ENCODE data around the gene BCL6. TPM values are rescaled to one million over a fixed set of nuclear protein-coding genes. Genes with fewer than 3 reads are reported as not detected.

The BCL6 gene
- 82.1 TPM for total RNA-seq
- long read RNA-seq, transcript BCL6-202 (10 exons, 3,569 nt): major isoform, 10 of 55 reads
- long read RNA-seq, partial matches to known transcripts: 25 of 55 reads
- long read RNA-seq, other reads (novel, unspliced or antisense): 20 of 55 reads

DNA sequence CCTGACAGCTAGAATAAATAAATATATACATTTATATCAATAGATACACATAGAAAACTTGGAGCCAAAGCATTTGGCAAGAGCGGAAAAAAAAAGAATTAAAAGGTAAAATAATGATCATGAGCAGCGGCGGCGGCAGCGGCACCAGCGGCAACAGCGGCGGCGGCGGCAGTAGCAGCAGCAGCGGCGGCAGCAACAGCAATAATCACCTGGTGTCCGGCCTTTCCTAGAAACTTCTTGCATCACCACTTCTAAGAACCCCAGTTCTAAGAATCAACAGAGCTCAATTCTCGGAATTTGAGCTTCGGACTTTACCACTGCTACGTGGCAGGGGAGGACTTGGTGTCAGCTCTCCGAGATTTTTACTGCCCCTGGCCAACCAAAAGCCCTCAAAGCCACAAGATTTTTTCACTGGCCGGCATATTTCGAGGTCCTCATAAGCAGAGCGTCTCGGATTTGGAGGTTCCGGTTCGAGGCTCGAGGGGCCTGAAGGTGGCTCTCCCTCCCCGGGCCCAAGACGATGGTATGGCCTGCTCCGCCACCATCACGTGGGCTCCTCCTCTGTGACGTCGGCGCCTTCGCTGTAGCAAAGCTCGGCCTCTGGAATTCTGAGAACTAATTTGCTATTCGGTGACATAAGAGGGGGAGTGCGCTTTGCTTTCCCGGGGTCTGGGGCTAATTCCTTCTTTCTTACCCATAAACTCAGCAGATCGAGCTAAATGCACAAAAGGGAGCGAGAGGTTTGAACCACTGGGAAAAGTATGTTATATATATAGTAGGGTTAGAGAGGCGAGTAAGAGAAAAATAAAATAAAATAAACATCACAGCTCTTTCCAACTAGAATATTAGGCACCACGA is at the start of gene BCL6:
Gene BCL6 (minus strand): TSS at position 268 of the 858 bp plus-strand sequence. CDS start 11,775 bp downstream, outside the sequence.
- peak; percentile 76 for ATAC-seq (ENCODE audit: poor library complexity)
- intact Hi-C loops (cut with DNase I): loop anchor here (10.0 kb wide), 5 partner anchors 239 to 639 kb away; no protein-coding TSS in a partner anchor
- DNase-seq: peak; percentile 95

- DNase-seq (no peak), ATAC-seq (ENCODE audit: poor library complexity) (no peak)
- intact Hi-C loops (cut with DNase I): no loop called here
Measured at GRCh38 chr3:187794731-187795130, 49.5 kb upstream of the BCL6 start.

DNA sequence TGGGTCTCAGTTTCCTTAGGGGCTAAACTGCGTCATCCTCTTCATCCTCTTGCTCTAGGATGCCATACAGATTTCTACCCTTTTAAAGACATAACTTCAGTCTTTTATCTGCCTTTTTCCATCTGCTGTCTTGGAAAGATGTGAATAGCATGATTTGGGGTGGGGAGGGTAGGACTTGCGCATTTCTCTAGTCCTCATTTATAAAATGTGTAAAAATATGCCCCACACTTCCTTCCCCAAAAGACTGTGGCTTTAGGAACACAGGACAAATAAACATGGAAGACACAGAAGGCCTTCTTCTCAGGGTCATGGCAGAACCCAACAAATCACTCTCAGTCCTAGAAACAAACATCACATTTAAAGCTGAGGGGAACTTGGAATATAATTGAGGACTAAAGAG is 48.4 kb upstream of the BCL6 start:
- ATAC-seq (ENCODE audit: poor library complexity) (no peak), DNase-seq (no peak)
- intact Hi-C loops (cut with DNase I): no loop called here

- intact Hi-C loops (cut with DNase I): no loop called here
Measured at GRCh38 chr3:187792521-187792920, 47.3 kb upstream of the BCL6 start.

GRCh38 chr3:187789872-187790271 is 44.6 kb upstream of the BCL6 start:
- intact Hi-C loops (cut with DNase I): no loop called here
- DNase-seq (no peak), ATAC-seq (ENCODE audit: poor library complexity) (no peak)

More at GRCh38 chr3:187792521-187792920, 47.3 kb upstream of the BCL6 start:
- no peak for DNase-seq
- ATAC-seq (ENCODE audit: poor library complexity): no peak

DNA sequence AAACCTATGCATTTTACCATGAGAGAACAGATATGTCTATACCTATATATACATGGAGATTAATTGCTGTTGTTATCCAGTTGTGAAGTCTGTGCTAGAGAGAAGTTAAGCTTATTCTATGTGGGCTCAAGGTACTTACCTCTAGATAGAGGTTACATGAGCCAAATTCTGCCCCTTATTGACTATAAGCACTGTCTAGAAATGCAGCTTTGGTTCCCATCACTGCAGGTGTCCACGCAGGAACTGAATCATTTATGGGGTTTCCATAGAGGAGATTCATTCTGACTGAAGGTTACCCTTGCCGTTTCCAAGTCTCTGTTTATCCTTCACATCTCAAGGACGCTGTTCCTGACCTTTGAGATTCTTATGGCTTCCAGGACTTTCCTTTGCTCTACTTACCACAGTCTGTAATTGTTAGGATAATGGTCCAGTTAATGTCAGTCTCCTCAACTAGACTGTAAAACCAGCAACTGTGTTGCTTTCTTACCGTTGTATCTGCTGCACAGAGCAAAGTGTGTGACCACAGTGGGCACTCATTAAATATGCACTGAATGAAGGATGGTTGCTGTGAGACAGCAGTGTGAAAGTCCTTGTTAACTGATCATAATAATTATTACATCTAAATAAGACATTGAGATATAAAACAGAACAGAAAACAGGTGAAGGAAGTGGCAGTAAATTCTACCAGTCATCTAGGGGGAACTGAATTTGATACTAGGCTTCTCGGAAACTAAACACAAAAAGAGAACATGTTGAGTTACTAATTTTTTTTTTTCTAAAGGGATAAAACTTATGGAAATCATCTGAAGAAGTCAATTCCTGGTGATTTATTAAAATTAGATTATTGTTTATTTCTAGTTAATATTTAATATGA is 44.0 kb upstream of the BCL6 start:
- intact Hi-C loops (cut with DNase I): no loop called here
- no peak for ATAC-seq (ENCODE audit: poor library complexity)

DNA sequence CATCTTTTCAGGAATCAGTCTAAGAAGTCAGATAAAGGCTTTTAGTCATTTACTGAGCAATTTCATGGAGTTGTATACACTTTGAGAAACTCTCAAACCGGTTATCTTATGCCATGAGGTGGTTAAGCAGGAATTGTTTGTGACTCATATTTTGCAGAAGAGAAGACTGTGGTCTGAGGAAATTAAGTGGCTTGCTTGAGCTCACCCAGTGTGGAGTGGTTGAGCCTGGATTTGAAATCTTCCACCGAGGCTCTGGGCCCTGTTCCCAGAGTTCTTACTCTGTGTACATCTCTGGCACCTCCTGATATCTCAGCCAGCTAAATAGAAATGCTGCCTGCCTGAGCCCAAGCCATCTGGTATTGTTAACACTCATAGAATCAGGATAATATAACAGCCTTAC is 37.8 kb upstream of the BCL6 start:
- peak; percentile 54 for DNase-seq
- peak; percentile 96 for ATAC-seq (ENCODE audit: poor library complexity)
- intact Hi-C loops (cut with DNase I): no loop called here

More for the DNA sequence above, 44.0 kb upstream of the BCL6 start:
- no peak for DNase-seq

DNA sequence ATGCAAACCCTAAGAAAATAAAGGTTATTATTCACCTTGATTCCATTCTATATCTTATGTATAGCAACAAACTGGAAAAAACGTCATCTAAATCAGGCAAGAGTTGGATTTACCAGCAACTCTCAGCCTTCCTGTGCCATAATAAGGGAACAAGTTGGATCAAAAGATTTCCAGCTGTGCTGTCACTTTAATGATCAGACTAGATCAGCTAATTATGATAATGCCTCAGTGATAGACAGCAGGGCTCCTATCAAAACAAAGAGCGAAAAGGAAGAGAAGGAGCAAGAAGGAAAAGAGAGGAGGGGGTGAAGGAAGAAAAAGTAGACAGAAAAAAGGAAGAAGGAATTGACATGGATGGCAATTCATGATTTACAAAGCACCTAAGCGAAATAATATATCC is 36.7 kb upstream of the BCL6 start:
- ATAC-seq (ENCODE audit: poor library complexity): no peak
- intact Hi-C loops (cut with DNase I): no loop called here
- no peak for DNase-seq

- ATAC-seq (ENCODE audit: poor library complexity) (no peak), DNase-seq (no peak)
- intact Hi-C loops (cut with DNase I): no loop called here
Measured at GRCh38 chr3:187781001-187781400, 35.7 kb upstream of the BCL6 start.

- intact Hi-C loops (cut with DNase I): no loop called here
- no peak for ATAC-seq (ENCODE audit: poor library complexity)
- DNase-seq: no peak
Measured at GRCh38 chr3:187778726-187779125, 33.5 kb upstream of the BCL6 start.

GRCh38 chr3:187777331-187777941 is 32.2 kb upstream of the BCL6 start:
- DNase-seq (no peak), ATAC-seq (ENCODE audit: poor library complexity) (peak; percentile 28)
- intact Hi-C loops (cut with DNase I): no loop called here

- ATAC-seq (ENCODE audit: poor library complexity) (peak; percentile 70), DNase-seq (no peak)
- intact Hi-C loops (cut with DNase I): no loop called here
Measured at GRCh38 chr3:187775549-187775948, 30.3 kb upstream of the BCL6 start.

DNA sequence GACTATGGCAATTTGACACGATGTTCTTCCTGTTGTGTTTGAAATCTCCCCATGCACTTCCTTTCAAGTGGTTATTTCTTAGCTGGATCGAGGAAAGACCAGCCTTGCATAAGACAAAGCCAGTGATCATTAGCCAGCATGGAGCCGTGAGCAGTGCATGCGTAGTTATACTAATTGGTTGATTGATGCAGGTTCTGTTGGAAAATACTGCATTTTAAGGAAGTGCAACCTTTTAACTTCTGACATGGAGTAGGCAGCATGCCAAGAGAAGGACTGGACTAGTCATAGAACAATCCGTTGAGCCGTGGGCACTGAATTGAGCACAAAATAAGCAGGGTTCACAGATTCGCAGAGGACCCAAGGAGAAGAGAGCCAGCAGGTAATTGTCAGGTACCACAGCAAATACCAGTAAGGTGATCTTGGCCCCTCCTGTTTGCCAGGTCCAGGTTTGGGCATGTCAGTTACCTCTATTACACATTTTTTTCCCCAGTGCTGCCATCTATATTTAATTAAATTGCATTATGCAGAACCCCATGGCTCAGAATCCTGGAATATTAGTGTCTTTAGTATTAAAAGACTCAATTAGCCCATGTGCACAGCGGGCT is 29.0 kb upstream of the BCL6 start:
- intact Hi-C loops (cut with DNase I): no loop called here
- no peak for DNase-seq
- peak; percentile 12 for ATAC-seq (ENCODE audit: poor library complexity)

DNA sequence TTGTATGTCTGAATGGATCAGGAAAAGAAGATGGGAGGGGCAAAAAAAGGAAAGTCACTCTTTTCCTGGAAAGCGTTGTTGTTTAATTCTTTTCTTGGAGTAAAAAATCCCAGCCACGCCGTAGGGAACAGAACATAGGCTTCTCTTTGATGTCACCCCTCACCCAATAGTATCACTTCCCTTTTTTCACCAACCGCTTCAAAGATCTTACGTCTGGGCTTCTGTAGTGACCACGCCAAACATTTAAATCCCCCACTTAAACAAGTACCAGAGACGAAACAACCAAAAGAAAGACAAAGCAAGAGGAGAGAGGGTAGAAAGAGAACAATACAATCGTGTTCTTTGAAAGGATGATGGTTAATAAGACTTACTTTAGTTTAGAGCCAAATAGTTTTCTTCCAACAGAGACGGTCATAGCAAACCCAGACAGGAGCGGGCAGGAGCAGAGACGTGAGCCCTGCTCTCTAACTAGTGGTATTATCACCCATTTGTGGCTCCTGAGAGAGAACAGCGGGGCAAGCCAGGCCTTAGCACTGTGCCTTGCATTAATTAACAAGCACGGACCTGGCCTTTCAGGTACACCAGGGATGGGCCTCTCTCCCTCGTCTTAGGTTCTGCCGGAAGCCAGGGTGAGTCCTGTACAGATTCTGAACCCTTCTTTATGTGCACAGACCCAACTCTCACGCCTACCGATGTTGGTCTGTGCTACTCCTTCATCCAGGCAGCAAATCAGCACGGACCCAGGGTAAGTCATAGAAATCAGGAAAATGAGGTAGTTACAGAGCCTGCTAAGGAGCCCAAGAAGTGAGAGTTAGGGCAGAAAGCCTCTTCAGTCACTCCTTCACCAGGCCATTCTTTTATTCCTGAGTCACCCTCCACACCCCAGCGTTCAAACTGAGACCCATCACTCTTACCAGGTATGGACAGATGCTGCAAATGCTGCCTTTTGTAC is 28.2 kb upstream of the BCL6 start:
- ATAC-seq (ENCODE audit: poor library complexity) (peak; percentile 49), DNase-seq (no peak)
- intact Hi-C loops (cut with DNase I): no loop called here

DNA sequence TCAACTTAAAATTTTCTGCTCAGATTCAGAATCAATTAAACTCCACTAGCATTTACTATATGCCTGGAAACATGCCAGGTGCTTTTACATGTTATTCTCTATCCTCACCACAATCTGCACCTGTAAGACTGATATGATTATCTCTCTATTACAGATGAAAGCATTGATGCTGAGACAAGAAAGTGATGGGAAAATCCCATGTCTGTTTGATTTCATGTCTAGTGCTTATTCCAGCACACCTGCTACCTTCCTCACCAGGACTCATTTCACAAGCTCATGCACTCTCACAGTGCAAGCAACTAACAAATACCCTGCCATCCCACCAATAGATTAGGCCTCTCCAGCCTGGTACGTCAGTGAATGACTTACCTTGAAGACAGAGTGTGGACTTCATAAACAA is 25.0 kb upstream of the BCL6 start:
- no peak for DNase-seq
- ATAC-seq (ENCODE audit: poor library complexity): no peak
- intact Hi-C loops (cut with DNase I): no loop called here

DNA sequence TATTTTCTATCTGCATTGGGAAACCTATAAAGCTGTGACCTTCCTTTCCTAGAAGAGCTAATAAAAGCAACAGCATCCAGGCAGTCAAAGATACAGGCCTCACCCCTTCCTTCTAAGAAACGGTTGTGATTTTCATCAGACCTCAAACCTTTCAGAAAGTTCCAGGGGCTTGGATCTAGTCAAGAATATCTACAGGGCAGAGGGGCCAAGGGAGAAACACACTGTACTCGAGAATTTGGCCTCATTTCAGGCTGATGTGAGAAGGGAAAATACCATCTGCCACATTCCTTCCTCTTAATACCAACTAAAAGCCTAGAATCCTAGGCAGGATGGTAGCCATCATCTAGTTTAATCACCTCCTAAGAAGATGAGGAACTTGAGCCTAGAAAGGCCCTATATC is 24.5 kb upstream of the BCL6 start:
- intact Hi-C loops (cut with DNase I): no loop called here
- DNase-seq: no peak
- no peak for ATAC-seq (ENCODE audit: poor library complexity)

DNA sequence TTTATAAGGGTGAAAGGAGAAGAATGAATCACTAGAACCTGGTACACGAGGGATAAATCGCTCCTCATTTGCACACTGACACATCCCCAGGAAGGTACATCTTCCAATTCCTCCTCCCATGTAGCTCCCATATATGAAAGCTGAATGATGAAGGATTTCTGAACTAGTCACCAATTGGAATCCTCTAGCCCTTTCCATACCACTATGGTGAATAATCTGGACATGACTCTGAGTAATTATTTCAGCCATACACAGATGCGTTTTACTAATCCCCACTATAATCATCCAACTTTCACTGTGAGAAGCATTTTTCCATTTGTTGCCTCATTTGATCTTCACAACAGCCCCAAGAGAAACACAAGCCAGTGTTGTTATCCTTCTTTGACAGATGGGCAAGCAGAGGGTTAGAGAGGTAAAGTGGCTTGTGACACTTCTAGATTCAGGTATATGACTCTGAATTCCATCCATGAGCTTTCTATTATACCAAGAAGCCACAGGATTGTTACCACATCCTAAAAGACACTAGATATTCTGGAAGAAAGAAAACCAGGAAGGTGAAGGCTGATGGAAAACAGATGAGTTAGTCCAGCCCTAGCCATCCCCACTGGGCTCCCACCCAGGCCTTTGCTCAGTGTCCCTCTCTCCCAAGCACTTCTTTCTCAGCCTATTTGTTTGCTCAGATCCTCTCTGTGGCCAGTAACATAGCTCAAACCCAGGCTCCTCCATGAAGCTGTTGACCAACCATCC is 22.2 kb upstream of the BCL6 start:
- no peak for DNase-seq
- no peak for ATAC-seq (ENCODE audit: poor library complexity)
- intact Hi-C loops (cut with DNase I): no loop called here

Measured in Right ventricle myocardium superior (tissue), 1 donor.